ENCODE measurements around the gene ACOD1.
A peak's percentile ranks its signal among the peaks of the same experiment; 100 is the strongest.
"Not testable (repeated sequence)": the region's sequence is repeated elsewhere in the genome, so short reads cannot be mapped to it uniquely, and the experiment has no call there.

The ACOD1 gene

DNA sequence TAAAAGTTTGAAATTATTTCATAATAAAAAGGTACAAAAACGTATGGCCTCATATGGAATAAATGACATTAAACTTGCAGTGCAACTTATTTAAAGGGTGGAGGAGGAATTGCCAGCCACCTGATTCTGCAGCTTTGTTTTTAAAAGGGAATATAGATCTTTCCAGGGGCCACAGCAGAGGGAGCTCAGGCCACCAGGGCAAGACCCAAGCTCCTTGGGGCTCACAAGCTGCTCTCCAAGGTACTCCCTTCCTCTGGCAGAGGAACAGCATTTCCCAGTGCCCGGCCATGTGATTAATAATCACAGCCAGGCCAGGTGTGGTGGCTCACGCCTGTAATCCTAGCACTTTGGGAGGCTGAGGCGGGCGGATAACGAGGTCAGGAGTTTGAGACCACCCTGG is 6.2 kb downstream of the ACOD1 start:
- DNase-seq = no peak

DNA sequence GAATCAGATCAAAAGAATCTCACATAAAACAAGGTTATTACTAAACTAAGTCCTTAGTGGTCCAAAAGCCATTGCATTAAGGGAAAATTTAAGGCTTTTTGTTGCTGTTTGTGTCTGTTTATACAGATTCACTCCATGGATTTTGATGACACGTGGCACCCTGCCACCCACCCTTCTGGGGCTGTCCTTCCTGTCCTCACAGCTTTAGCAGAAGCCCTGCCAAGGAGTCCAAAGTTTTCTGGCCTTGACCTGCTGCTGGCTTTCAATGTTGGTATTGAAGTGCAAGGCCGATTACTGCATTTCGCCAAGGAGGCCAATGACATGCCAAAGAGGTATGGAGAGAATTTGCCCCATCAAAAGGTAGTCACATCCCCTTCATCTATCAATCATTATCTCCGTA is 6.9 kb downstream of the ACOD1 start:
- DNase-seq = no peak

DNA sequence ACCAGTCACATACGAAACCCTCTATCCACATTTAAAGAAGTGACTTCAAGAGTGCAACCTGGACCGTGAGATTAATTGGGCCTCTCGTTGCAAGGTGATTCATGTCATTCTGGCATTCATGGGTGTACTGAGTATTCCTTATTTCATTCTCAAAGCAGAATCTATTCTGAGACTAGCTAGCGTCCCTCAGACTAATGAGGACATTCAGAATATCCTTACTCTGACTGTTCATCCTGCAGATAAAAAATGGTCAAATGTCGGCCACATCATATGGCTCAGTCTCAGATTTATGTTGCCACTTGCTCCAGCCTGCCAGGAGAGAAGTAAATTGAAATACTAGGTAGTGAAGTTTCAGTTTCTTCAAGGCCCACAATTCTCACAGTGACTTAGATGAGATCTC is 7.3 kb downstream of the ACOD1 start:
- no peak for DNase-seq

DNA sequence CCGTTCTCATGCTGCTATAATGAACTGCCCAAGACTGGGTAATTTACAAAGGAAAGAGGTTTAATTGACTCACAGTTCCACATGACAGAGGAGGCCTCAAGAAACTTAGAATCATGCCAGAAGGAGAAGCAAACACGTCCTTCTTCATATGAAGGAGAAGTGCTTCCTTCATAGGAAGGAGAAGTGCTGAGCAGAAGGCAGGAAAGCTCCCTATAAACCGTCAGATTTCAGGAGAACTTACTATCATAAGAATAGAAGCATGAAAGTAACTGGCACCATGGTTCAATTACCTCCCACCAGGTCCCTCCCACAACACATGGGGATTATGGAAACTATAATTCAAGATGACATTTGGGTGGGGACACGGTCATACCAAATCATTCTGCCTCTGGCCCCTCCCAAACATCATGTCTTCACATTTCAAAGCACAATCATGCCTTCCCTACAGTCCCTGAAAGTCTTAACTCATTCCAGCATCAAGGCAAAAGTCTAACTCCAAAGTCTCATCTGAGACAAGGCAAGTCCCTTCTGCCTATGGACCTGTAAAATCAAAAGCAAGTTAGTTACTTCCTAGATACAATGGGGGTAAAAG is 10.6 kb downstream of the ACOD1 start:
- no peak for DNase-seq

DNA sequence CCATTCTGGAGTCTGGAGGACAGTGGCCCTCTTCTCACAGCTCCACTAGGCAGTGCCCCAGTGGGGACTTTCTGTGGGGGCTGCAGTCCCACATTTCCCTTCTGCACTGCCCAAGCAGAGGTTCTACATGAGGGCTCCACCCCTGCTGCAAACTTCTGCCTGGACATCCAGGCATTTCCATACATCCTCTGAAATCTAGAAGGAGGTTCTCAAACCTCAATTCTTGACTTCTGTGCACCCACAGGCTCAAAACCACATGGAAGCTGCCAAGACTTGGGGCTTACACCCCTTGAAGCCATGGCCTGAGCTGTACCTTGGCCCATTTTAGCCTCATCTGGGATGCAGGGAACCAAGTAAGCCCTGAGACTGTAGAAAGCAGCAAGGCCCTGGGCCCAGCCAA is 11.4 kb downstream of the ACOD1 start:
- DNase-seq = not testable (repeated sequence)

DNA sequence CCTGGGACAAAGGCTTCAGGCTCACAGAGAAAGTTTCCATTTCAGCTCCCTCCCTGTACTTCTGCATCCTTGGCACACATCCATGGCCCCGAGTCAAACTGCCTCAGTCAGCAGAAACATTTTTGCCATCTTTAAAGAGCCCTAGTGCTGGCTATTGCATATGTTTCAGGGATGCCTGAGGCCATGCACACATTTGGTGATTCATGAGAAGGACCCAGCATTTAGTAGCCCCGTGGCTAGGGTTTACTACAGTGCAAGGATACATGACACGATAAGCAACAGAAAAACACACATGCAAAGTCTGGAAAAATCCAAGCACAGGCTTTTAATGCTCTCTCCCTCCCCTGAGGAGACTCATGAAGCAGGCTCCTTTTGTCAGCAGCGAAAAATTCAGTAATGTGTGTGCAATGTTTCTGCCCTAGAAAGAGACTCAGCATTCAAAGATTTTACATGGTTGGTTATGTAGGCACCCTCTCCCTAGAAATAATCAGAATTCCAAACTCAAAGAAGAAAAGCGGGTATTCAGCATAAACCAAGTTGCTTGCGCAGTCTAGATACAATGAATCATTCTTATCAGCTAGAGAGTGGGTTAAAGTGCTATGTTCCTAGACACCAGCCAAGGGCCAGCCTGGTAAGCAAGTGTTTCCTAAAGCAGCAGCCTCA is 17.6 kb downstream of the ACOD1 start:
- DNase-seq = no peak

DNA sequence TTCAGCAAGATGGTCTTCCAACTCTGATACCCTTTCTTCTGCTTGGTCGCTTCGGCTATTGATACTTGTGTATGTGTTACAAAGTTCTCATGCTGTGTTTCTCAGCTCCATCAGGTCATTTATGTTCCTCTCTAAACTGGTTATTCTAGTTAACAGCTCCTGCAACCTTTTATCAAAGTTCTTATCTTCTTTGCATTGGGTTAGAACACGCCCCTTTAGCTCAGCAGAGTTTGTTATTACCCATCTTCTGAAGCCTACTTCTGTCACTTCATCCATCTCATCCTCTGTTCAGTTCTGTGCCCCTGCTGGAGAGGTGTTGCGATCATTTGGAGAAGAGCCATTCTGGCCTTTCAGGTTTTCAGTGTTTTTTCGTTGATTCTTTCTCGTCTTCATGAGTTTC is 18.7 kb downstream of the ACOD1 start:
- DNase-seq = no peak

DNA sequence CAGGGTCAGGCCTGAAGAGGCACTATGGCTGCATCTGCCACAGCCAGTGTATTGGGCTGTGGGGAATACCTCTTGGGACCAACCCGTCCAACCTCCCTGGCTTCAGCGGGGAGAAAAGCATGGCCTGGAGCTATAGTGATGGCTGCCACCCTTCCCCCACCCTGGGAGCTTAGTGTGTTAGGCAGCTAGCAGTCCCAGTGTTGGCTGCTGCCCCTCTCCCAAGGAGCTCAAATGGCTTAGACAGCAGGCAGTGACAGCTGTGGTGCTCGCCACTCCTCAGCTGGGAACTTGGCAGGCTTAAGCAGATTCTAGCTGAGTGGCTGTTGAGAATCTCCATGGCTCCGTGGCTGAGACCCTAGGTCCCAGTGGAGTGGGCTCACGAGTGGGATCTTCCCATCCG is 19.7 kb downstream of the ACOD1 start:
- peak; percentile 37 for DNase-seq

DNA sequence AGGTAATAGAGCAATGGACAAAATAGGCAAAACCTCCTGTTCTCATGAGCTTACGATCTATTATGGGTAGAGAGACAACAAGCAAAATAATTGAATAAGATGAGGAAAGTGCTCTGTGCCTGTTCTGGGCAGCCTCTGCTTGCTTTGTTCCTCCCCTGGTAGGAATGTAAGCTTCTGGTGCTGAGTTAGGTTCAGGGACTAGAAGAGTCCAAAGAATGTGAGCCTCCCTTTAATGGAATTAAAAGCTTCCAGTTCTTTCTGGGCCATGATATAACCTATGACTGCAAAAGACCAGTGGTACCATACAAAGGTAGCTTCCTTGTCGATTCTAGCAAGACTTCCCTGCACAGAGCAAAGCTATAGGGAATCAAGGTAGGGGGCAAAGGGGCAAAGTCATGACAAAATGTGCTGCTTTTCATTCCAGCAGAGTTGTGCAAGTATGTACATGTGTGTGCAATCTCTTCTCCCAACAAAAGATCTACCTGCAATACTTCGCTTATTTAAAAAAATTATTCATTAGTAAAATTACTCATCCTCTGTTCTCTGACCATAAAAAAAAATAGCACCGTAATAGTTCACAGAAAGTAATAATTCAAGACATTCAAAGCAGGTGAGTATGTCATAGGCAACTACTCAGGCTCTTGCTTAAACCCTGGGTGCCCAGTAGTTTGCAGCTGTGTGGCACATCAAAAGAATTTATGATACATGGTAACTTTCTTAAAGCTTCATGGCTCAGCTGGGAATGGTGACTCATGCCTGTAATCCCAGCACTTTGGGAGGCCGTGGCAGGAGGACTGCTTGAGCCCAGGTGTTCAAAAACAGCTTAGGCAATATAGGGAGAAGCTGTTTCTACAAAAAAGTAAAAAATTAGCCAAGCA is 21.4 kb downstream of the ACOD1 start:
- DNase-seq = no peak

DNA sequence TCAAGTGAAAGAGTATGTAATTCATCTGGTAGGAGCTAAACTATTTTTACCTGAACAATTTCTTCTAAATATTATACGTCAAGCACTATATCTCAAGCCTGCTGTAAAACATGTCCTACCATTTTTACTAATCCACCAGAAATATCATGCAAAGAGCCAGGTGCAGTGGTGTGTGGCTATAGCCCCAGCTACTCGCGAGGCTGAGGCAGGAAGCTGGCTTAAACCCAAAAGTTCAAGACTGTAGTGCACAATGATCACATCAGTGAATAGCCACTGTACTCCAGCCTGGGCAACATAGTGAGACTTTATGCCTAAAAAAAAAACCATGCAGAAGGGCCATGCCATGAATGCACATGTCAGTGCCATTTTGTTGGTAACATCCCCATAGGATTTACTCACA is 22.9 kb downstream of the ACOD1 start:
- DNase-seq = no peak

DNA sequence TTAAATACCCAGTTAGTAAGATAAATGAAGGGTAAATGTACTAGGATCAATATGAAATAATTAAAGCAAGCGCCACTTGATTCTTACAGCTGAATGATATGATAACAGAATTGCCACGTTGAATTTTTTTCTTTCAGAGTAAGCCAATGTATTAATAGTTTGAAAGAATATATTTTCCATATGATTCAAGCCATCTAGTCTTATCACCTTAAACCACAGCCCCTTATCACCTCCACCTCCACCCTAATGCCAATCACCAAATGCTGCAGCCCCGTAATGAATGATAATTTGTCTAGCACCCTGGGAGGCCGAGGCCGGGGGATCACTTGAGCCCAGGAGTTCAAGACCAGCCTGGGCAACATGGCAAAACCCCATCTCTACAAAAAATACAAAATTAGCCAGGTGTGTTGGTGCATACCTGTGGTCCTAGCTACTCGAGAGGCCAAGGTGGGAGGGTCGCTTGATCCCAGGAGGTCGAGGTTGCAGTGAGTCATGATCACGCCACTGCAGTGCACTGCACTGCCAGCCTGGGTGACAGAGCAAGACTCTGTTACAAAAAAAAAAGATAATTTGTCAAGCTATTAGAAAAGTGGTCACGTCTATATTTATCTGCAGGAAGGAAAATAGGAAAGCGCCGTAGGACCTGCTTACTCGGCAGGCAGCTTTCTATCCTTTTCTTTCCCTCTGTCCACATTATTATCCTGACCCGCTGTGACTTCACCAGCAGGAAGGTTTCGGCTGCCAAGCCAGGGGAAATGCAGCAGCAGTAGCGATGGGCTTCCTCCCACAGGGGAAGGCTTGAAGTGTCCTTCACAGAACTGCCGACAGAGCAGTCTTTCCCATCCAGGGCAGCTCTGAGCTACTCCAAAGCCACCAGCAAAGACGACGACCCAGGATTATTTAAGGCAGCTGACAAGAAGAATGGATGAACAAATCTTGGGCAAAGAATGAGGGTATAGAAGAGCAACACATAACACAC is 23.8 kb downstream of the ACOD1 start:
- DNase-seq = no peak

DNA sequence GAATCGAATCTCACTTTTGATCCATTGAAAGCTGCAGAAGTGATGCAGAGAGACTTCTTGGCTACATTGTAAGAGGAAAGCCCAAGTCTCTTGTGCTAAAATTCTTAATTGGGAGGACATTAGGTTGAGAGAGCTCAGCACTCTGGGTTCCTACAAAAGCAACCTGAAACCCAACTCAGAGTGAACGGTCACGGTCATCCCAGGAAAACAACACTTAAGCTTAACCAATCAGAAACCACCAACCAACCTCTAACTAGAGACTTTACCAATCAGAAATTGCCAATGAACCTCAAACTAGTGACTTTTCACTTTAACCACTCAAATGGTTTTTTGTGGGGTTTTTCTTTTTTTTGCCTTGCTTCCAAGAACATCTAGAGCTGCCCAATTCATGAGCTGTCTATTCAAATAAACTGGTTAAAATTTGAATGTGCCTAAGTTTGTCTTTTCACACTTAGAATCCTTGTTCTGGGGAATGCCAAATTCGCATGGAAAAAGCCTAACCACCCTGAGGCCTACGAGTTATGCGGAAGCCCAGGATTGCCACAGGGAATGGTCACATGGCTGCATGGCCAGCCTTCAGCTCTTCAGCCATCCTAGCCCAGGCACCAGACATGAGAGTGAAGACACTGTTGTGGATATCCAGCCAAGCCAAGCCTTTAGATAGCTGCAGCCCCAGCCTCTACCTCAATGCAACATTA is 25.8 kb downstream of the ACOD1 start:
- no peak for DNase-seq

DNA sequence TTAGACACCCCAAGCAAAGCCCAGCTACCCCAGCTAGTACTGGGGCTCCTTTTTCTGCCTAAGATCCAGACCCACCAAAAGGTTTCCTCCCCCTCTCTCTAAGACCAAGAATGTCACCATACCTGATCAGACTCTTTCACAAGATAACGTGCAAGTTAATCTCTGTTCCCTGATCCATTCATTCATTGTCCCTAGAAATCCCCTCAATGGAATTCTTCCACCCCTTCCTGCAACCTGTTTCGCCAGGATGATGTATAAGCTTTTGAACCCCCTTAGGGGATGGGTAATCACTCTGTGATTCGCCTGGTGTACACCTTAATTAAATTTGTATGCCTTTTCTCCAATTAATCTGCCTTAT is 26.3 kb downstream of the ACOD1 start:
- no peak for DNase-seq

DNA sequence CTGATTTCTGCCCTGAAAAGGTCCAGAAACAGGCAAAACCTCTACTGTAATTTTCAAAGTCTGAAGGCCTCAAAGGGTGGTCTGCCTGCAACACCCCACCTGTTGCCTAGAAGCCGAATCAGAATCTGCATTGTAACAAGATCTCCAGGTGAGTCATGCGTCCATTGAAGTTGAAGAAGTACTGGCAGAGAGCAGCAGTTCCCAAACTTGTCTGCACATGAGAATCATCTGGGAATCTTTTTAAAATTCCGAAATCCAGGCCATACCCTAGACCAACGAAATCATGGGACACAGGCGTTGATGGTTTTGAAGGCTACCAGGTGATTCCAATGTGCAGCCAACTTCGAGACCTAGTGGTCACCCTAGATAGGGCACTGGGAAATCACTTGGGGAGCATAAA is 27.6 kb downstream of the ACOD1 start:
- no peak for DNase-seq

DNA sequence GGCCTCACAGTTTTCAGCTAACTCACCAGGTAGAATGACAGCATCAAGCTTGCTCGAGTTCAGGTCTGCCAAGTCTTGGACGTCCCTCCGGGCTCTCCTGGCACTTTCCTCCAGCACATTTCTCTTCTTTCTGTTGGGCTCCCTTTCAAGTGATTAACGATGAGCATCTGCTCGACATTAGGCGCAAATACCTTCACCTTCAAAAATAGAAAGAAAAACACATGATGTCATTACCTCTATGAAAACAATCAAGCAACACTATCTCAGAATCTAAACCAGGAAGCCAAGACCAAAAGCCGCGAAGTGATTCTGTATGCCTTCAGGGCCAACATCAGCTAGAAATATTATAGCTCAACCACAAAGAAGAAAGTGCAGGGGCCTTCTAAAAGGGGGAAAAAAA is 28.2 kb downstream of the ACOD1 start:
- DNase-seq = no peak

DNA sequence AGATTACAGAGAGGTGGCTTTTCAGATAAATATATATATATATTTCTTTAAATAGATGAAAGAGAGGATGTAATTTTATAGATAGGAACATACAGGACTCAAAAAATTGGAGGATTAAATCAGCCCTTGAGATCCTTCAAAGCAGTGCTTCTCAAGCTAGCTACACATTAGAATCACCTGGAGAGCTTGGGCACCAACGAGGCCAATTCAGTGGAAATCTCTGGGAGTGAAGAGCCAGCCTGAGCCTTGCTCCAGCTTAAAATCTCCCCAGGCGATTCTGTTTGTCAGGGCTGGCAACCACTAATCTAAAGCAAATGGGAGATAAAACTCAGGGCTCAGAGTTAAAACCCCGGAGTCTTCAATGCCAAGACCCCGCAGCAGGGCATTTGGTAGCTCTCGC is 28.6 kb downstream of the ACOD1 start:
- no peak for DNase-seq

DNA sequence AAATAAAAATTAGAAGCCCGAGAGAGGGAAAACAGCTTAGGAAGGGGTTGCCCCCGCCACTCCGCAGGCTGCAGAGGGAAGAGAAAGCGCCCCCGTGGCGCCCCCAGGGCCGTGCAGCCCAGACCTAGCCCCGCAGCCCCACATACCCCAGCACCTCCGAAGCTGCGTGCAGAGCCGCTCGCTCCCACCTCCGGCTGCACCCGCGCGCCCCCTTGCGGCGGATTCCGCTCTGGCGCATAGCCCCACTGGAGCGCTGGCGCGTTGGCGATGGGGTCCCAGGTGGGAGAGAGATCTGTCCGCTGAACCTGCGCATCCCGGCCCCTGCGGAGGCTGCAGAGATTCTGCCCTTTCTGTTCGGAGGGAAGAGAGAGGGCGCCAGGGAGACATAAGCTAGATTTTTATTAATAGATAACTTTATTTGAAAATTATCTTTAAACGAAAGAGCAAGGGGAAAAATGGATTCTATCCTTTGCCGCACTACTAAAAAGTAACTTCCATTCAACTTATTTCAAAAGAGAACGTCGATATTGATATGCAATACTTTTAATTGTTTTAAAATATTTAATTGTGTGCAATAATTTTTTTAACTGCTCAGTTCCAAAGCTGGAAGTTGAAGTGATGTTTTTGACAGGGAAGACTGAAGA is 31.9 kb downstream of the ACOD1 start:
- DNase-seq = peak; percentile 85

DNA sequence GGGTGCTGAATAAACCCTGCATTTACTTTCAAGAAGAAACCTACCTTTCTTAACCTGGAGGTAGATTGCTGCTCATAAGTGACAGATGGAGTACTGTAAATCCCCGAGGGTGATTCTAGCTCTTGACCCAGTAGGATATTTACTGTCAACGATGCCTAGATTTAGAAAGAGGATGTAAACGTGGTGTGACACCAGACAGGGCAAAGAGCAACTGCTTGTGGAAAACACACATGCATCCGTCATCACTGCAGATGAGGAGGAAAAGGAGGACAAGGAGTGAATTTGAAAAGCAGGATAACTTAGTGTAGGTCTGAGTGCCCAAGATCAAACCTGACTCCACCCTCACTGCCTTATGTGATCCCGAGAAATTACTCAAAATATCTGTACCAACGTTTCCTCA is 33.8 kb downstream of the ACOD1 start:
- DNase-seq = no peak

DNA sequence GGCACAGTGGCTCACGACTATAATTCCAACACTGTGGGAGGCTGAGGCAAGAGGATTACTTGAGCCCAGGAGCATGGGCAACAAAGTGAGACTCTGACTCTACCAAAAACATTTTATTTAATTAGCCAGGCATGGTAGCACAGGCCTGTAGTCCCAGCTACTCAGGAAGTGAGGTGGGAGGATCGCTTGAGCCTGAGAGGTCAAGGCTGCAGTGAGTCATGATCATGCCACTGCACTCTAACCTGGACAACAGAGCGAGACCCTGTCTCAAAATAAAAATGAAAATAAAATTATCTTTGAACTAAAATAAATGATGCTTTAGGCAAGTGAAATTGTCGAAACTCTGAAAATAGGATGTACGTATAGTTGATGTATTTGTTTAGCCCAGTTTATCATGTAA is 35.4 kb downstream of the ACOD1 start:
- DNase-seq = no peak

DNA sequence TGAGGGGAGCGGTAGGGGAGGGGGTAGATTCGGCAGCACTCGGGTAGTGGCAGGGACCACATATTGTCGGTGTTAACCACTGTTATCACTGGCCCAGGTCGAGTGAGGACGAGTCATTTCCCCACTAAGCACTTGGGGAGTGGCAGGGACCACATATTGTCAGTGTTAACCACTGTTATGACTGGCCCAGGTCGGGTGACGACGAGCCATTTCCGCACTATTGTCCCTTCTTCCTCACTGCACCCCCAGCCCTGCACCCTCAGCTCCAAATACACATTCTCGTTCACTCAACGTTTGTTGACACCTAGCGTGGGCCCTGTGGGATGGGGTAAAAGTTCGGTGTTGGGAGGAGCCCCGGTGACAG is 43.1 kb downstream of the ACOD1 start:
- no peak for DNase-seq

DNA sequence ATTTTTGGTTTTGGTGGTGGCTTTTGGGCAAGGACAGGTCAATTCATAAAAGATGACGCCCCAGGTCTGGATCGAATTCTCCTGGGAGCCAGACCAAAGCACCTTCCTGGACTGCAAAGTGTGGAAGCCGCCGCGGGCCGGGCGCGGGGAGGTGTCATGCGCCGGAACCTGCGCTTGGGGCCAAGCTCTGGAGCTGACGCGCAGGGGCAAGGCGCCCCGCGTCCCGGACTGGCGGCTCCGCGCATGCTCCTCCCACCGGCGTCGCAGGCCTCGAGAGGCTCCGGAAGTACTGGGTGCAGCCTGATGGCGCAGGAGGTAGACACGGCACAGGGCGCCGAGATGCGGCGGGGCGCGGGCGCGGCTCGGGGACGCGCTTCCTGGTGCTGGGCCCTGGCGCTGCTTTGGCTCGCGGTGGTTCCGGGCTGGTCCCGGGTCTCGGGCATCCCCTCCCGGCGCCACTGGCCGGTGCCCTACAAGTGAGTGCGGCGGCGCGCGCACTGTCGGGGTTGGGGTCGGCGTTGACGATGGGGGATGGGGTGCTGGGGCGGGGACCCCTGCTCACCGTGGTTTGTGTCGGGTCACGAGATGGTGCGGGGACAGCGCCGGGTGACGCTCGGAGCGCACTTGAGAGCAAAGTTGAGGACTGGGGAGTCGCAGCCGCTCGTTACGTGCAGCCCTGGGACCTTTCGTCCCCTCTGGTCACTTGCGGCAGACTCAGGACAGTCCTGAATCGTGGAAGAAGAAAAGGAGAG is 43.7 kb downstream of the ACOD1 start, which contains the start of gene CLN5:
TSS of gene CLN5 (plus strand) at position 286 of the 752 bp plus-strand sequence. CDS start at position 304, 18 bp downstream.
- peak; percentile 94 for DNase-seq

Measured in retina (tissue), 1 donor.